ENCODE results near the gene MMP23B.

The MMP23B gene

DNA sequence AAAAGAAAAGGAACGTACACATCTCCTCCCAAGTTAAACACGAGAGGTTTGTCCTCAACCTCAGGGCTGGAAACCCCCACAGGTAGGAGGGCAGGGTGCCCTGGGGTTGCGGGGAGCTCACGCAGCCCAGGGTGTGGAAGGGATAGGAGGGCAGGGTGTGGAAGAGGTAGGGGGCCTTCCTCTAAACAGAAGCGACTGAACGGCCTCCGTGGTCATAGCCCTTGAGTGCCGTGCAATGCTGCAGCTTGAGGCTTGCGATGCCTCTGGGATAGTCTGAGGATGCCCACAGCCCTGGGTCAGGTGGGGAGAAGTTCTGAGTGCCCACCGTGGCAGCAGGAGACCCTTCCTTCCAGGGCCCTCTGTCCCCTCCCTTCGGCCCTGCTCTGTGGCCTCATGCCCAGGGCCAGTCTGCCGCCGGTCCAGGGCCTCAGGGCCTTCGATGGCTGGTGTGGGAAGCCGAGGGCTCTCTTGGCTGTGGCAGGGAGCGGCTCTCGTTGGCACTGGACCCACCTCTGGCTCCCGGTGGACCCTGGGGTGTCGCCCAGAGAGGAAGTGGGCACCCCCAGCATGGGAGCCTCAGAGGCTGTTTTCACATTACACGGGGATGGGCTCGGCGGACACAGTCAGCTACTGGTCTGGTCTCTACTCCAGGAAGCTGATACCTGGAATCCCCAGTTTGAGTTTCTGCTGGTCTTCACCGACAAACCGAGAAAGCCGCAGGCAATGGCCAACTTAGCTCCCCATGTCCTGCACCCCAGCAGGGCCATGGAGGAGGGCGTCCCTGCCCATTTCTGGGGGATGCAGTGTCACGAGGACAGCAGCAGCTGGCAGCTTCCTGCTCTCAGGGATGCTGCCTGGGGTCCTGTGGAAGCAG lies 33.2 kb downstream of the MMP23B start:
- H3K4me3 ChIP-seq (replicated peaks; ENCODE audit: low read depth, low read length): no peak overlapping the region
- DNase-seq (ENCODE audit: extremely low read depth, low read depth): no peak
- TF ChIP-seq, protein P1, sequence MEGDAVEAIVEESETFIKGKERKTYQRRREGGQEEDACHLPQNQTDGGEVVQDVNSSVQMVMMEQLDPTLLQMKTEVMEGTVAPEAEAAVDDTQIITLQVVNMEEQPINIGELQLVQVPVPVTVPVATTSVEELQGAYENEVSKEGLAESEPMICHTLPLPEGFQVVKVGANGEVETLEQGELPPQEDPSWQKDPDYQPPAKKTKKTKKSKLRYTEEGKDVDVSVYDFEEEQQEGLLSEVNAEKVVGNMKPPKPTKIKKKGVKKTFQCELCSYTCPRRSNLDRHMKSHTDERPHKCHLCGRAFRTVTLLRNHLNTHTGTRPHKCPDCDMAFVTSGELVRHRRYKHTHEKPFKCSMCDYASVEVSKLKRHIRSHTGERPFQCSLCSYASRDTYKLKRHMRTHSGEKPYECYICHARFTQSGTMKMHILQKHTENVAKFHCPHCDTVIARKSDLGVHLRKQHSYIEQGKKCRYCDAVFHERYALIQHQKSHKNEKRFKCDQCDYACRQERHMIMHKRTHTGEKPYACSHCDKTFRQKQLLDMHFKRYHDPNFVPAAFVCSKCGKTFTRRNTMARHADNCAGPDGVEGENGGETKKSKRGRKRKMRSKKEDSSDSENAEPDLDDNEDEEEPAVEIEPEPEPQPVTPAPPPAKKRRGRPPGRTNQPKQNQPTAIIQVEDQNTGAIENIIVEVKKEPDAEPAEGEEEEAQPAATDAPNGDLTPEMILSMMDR (IDR thresholded peaks at IDR 0.05; ENCODE audit: low read depth, low read length, missing control alignments): no peak

DNA sequence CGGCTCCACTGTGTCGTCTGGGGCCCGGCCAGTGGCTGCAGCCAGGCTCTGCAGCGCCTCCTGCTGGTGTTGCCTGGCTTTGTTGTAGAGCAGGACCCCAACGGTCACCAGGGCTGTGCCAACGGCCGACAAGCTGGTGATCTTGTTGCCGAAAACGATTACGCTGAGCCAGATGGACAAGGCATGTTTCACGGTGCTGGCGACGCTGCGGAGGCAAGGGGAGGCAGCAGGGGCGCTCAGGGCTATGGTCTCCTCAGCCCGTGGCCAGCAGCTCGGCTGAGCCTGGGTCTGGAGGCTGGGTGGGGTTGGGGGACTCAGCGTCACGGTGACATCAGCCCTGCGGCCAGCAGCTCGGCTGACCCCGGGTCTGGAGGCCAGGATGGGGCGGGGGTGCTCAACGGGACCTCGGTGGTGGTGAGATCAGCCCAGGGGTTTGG lies 33.9 kb downstream of the MMP23B start:
- H3K4me3 ChIP-seq (replicated peaks; ENCODE audit: low read depth, low read length): no peak overlapping the region
- DNase-seq (ENCODE audit: extremely low read depth, low read depth): no peak
- TF ChIP-seq, protein P1 (IDR thresholded peaks at IDR 0.05; ENCODE audit: low read depth, low read length, missing control alignments): peak; percentile 52

DNA sequence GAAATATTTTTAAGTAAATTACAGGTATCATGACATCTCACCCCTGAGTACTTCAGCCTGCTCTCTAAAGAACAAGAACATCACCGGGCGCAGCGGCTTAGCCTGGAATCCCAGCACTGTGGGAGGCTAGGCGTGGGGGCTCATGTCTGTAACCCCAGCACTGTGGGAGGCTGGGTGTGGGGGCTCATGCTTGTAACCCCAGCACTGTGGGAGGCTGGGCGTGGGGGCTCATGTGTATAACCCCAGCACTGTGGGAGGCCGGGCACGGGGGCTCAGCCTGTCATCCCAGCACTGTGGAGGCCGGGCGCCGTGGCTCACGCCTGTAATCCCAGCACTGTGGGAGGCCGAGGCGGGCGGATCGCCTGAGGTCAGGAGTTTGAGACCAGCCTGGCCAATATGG lies 34.6 kb downstream of the MMP23B start:
- TF ChIP-seq, protein P1 (IDR thresholded peaks at IDR 0.05; ENCODE audit: low read depth, low read length, missing control alignments): no peak
- DNase-seq (ENCODE audit: extremely low read depth, low read depth): no peak
- no peak overlapping the region for H3K4me3 ChIP-seq (replicated peaks; ENCODE audit: low read depth, low read length)

DNA sequence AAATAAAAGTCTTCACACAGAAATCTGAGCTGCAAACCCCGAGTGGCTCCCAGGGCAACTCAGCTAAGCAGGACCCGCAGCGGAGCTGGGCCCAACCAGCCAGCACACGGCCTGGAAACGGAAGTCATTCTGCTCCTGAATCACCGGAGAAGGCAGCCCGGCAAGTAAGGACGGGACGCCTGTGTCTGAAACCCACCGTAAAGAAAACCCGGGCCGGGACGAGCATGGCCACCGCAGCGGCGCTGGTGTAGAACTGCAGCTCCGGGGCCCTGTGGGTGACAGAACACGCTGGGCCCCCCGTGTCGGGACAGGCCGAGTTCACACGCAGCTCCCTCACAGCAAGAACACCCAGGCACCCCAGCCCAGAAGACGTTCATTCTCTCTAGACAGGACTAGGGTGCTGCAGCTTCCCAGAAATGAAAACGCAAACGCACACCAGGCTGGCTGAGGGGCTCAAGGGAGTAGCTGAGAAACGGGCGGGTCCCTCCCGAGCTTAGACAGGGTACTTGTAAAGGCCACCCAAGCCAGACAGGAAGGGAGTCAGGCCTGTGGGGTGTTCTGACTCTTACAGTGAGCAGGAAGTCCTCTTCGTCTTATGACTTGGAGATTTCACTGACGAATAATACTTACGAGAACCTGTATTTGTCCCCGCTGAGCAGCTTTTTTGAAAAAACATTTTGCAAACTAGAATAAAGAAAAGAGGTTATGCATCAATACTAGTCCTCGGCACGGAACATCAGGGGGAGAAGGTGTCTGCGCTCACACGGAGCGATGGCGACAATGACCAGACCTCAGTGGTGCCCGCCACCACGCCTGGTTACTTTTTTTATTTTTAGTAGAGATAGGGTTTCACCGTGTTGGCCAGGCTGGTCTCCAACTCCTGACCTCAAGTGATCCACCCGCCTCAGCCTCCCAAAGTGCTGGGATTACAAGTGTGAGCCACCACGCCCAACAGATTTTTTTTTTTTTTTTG lies 37.8 kb downstream of the MMP23B start:
- DNase-seq (ENCODE audit: extremely low read depth, low read depth): no peak
- TF ChIP-seq, protein P1 (IDR thresholded peaks at IDR 0.05; ENCODE audit: low read depth, low read length, missing control alignments): no peak
- no peak overlapping the region for H3K4me3 ChIP-seq (replicated peaks; ENCODE audit: low read depth, low read length)

DNA sequence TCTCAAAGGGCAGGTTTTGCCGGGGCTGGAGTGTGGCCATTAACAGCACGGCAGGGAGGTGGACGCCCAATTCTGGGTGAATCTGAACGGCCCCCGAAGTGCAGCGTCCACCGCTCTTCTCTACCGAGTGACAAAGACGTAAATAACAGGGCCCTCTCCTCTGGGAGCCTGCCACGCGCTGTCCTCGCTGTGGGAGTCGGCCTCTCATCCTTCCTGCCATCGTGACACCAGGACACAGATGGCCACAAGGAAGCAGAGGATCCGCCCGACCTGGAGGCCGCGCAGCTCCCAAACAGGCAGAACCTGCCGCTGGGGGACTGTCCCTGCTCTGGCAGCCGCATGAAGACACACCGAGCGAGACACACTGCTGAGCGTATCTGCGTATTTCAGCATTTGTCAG lies 38.9 kb downstream of the MMP23B start:
- TF ChIP-seq, protein P1 (IDR thresholded peaks at IDR 0.05; ENCODE audit: low read depth, low read length, missing control alignments): no peak
- DNase-seq (ENCODE audit: extremely low read depth, low read depth): no peak
- H3K4me3 ChIP-seq (replicated peaks; ENCODE audit: low read depth, low read length): no peak overlapping the region

DNA sequence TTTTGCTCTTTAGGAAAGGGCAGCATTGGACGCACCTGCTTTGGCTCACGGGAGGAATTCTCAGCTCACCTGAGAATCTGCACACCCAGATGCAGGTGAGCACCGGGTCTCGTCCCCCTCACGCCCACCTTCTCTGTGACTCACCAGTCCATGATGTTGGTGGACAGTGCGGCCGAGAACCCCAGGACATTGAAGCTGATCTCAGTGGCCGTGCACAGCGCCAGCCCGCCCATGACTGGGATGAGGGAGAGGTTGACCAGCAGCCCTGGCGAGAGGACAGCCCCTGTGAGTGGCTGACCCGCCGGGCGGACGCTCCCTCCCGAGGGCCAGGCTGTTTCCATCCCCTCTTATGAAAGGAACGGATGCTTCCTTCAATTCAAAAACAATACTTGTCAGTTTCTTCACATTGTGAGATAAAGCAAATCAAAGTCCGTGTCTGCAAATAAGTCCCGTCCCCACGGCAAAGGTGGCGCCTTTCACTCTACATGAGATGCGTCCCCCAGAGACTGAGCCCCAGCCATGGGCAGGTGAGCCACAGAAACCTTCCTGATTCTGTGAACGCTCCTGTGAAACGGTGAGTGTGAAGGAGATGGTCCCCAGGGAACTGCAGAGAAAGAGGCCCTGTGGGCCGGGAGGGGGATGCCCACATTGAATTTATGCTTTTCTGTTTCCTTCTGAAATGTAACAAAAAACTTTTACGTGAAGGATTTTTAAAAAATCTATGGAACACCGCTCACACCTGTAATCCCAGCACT lies 39.6 kb downstream of the MMP23B start:
- no peak overlapping the region for H3K4me3 ChIP-seq (replicated peaks; ENCODE audit: low read depth, low read length)
- TF ChIP-seq, protein P1 (IDR thresholded peaks at IDR 0.05; ENCODE audit: low read depth, low read length, missing control alignments): no peak
- DNase-seq (ENCODE audit: extremely low read depth, low read depth): no peak

Measured in HFF-Myc (cell line).